Measurements from ENCODE around the gene SLC23A1. TPM values are rescaled to one million over a fixed set of nuclear protein-coding genes. Genes with fewer than 3 reads are reported as not detected.

SLC23A1 gene
- total and polyA plus RNA-seq, 3 donors from 2014 or later = 0.34 TPM; not detected in 2

- intact Hi-C loops (cut with DNase I; ENCODE audit: low total_unique reads) = no loop called here
- Histone ChIP-seq H3K9me3 (no peaks in the 10 kb centered on the region), H3K4me3 (no peak overlapping the region), H3K27me3 (no peaks in the 10 kb centered on the region), H3K4me1 (peaks cover 8% of the 10 kb centered on the region), H3K36me3 (ENCODE audit: low read depth, missing control alignments) (no peaks in the 10 kb centered on the region), H3K27ac (no peak overlapping the region)
- WGBS, 2 donors = 92 to 93% methylated on average over 2 of the region's 2 CpGs
- TF ChIP-seq POLR2A (IDR thresholded peaks at IDR 0.05) (no peak), CTCF (IDR thresholded peaks at IDR 0.05) (no peak)
- no peak for DNase-seq
Observed at GRCh38 chr5:139340051-139340450, 43.0 kb downstream of the SLC23A1 start.

GRCh38 chr5:139335811-139336210 lies 47.3 kb downstream of the SLC23A1 start:
- WGBS, 2 donors = 51 to 54% methylated on average over 6 of the region's 6 CpGs

More at GRCh38 chr5:139335811-139336210, 47.3 kb downstream of the SLC23A1 start:
- Histone ChIP-seq H3K9me3 (no peaks in the 10 kb centered on the region), H3K27ac (no peak overlapping the region), H3K36me3 (ENCODE audit: low read depth, missing control alignments) (no peaks in the 10 kb centered on the region), H3K4me3 (no peak overlapping the region), H3K27me3 (no peaks in the 10 kb centered on the region), H3K4me1 (no peaks in the 10 kb centered on the region)
- DNase-seq = no peak
- intact Hi-C loops (cut with DNase I; ENCODE audit: low total_unique reads) = no loop called here
- TF ChIP-seq POLR2A (IDR thresholded peaks at IDR 0.05) = no peak

Other genes starting within 250 kb of the SLC23A1 start
- gene SIL1, start 184.9 kb downstream of the SLC23A1 start, total RNA-seq = 10 to 100 TPM; 86.5 to 98.2 TPM
- 116 TPM for gene SIL1, start 184.9 kb downstream of the SLC23A1 start, polyA plus RNA-seq (ENCODE audit: insufficient read depth, low read depth, low replicate concordance)
- 100 to 1,000 TPM; 243 to 248 TPM for gene MATR3, start 89.6 kb downstream of the SLC23A1 start, total RNA-seq
- gene MATR3, start 89.6 kb downstream of the SLC23A1 start, polyA plus RNA-seq (ENCODE audit: insufficient read depth, low read depth, low replicate concordance) = 174 TPM
- gene PAIP2, start 41.4 kb downstream of the SLC23A1 start, total RNA-seq = 100 to 1,000 TPM; 142 to 150 TPM
- 297 TPM for gene PAIP2, start 41.4 kb downstream of the SLC23A1 start, polyA plus RNA-seq (ENCODE audit: insufficient read depth, low read depth, low replicate concordance)
- under 1 TPM; 0.31 to 0.94 TPM for gene MZB1, start 6.6 kb upstream of the SLC23A1 start, total RNA-seq
- 6.0 TPM for gene MZB1, start 6.6 kb upstream of the SLC23A1 start, polyA plus RNA-seq (ENCODE audit: insufficient read depth, low read depth, low replicate concordance)
- 1 to 10 TPM; 2.7 to 3.6 TPM for gene PROB1, start 11.8 kb upstream of the SLC23A1 start, total RNA-seq
- 1.5 TPM for gene PROB1, start 11.8 kb upstream of the SLC23A1 start, polyA plus RNA-seq (ENCODE audit: insufficient read depth, low read depth, low replicate concordance)
- 10 to 100 TPM; 45.2 to 94.6 TPM for gene SPATA24, start 20.8 kb upstream of the SLC23A1 start, total RNA-seq
- 185 TPM for gene SPATA24, start 20.8 kb upstream of the SLC23A1 start, polyA plus RNA-seq (ENCODE audit: insufficient read depth, low read depth, low replicate concordance)
- gene DNAJC18, start 56.2 kb upstream of the SLC23A1 start, total RNA-seq = 10 to 100 TPM; 45.0 to 98.3 TPM
- 283 TPM for gene DNAJC18, start 56.2 kb upstream of the SLC23A1 start, polyA plus RNA-seq (ENCODE audit: insufficient read depth, low read depth, low replicate concordance)
- 1 to 10 TPM; 1.8 to 2.4 TPM for gene ECSCR, start 79.4 kb upstream of the SLC23A1 start, total RNA-seq
- 13.9 TPM for gene ECSCR, start 79.4 kb upstream of the SLC23A1 start, polyA plus RNA-seq (ENCODE audit: insufficient read depth, low read depth, low replicate concordance)
- under 1 TPM in 1 of 2 donors, not detected in 1; 0.16 TPM for gene SMIM33, start 87.7 kb upstream of the SLC23A1 start, total RNA-seq
- gene SMIM33, start 87.7 kb upstream of the SLC23A1 start, polyA plus RNA-seq (ENCODE audit: insufficient read depth, low read depth, low replicate concordance) = not detected
- gene STING1, start 99.5 kb upstream of the SLC23A1 start, total RNA-seq = 10 to 100 TPM; 14.2 to 18.6 TPM
- gene STING1, start 99.5 kb upstream of the SLC23A1 start, polyA plus RNA-seq (ENCODE audit: insufficient read depth, low read depth, low replicate concordance) = 22.4 TPM
- 100 to 1,000 TPM; 102 to 116 TPM for gene UBE2D2, start 178.0 kb upstream of the SLC23A1 start, total RNA-seq
- 386 TPM for gene UBE2D2, start 178.0 kb upstream of the SLC23A1 start, polyA plus RNA-seq (ENCODE audit: insufficient read depth, low read depth, low replicate concordance)

All from testis (tissue), 3 donors.